ENCODE results near the gene PRICKLE4. TPM values are rescaled to one million over a fixed set of nuclear protein-coding genes. Genes with fewer than 3 reads are reported as not detected.

The PRICKLE4 gene
- total and polyA plus RNA-seq, 2 of the 13 experiments (the other 11 are each of a cell fraction or from before 2014, with no cell fraction given): 0.92 to 1.2 TPM

DNA sequence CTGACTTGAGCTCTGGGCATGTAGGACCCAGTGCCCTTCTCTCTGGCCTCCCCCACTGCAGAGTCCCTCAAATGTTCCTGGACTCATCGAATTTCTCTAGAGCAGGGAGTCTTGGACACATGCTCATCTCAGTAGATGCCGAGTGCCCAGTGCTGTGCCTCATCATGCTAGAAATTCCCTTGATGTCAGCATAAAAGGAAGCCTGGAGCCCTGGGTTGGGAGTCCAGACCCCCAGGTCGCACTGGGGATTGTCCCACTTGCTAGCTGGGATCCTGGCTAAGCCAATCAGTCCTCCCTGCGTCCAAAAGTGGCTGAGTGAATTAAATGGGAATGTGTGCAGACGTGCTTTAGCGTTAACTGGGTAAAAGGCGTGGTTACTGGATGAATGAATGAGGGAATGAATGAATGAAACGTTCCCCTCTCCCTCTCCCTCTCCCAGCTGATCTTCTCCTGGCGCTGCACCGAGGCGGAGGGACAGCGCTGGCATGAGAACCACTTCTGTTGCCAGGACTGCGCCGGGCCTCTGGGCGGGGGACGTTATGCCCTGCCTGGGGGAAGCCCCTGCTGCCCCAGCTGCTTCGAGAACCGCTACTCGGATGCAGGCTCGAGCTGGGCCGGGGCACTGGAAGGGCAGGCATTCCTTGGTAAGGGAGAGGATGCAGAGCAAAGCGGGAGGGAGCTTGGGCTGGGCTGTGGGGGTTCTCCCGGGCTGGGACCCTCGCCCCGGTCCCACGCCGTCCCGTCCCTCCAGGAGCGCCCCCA is 5.3 kb downstream of the PRICKLE4 start (continued):
- TF ChIP-seq, protein P1, sequence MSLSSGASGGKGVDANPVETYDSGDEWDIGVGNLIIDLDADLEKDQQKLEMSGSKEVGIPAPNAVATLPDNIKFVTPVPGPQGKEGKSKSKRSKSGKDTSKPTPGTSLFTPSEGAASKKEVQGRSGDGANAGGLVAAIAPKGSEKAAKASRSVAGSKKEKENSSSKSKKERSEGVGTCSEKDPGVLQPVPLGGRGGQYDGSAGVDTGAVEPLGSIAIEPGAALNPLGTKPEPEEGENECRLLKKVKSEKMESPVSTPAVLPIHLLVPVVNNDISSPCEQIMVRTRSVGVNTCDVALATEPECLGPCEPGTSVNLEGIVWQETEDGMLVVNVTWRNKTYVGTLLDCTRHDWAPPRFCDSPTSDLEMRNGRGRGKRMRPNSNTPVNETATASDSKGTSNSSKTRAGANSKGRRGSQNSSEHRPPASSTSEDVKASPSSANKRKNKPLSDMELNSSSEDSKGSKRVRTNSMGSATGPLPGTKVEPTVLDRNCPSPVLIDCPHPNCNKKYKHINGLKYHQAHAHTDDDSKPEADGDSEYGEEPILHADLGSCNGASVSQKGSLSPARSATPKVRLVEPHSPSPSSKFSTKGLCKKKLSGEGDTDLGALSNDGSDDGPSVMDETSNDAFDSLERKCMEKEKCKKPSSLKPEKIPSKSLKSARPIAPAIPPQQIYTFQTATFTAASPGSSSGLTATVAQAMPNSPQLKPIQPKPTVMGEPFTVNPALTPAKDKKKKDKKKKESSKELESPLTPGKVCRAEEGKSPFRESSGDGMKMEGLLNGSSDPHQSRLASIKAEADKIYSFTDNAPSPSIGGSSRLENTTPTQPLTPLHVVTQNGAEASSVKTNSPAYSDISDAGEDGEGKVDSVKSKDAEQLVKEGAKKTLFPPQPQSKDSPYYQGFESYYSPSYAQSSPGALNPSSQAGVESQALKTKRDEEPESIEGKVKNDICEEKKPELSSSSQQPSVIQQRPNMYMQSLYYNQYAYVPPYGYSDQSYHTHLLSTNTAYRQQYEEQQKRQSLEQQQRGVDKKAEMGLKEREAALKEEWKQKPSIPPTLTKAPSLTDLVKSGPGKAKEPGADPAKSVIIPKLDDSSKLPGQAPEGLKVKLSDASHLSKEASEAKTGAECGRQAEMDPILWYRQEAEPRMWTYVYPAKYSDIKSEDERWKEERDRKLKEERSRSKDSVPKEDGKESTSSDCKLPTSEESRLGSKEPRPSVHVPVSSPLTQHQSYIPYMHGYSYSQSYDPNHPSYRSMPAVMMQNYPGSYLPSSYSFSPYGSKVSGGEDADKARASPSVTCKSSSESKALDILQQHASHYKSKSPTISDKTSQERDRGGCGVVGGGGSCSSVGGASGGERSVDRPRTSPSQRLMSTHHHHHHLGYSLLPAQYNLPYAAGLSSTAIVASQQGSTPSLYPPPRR (CRISPR knock-in tag; IDR thresholded peaks at IDR 0.05; ENCODE audit: borderline replicate concordance): no peak
- TF ChIP-seq ZZZ3 (CRISPR knock-in tag; IDR thresholded peaks at IDR 0.05; ENCODE audit: borderline replicate concordance) (no peak), ZSCAN30 (CRISPR knock-in tag; IDR thresholded peaks at IDR 0.05) (no peak), TEAD3 (CRISPR knock-in tag; optimal IDR thresholded peaks at IDR 0.05; ENCODE audit: borderline replicate concordance) (no peak), PPARG (CRISPR knock-in tag; conservative IDR thresholded peaks at IDR 0.05) (no peak), KDM3A (CRISPR knock-in tag; IDR thresholded peaks at IDR 0.05; ENCODE audit: low read depth) (no peak), ZSCAN21 (CRISPR knock-in tag; IDR thresholded peaks at IDR 0.05; ENCODE audit: borderline replicate concordance) (no peak), TAF1 (CRISPR knock-in tag; IDR thresholded peaks at IDR 0.05) (no peak), ZNF747 (CRISPR knock-in tag; IDR thresholded peaks at IDR 0.05; ENCODE audit: borderline replicate concordance) (no peak), ZNF343 (CRISPR knock-in tag; IDR thresholded peaks at IDR 0.05) (no peak), ZNF17 (CRISPR knock-in tag; IDR thresholded peaks at IDR 0.05) (no peak), ZNF30 (CRISPR knock-in tag; IDR thresholded peaks at IDR 0.05) (no peak), STAT5B (CRISPR knock-in tag; IDR thresholded peaks at IDR 0.05) (no peak), ZBTB42 (CRISPR knock-in tag; IDR thresholded peaks at IDR 0.05) (peak; percentile 11; the same call in 1 of the 2 replicates), SP5 (CRISPR knock-in tag; IDR thresholded peaks at IDR 0.05; ENCODE audit: borderline replicate concordance, low read depth) (no peak), ZNF337 (CRISPR knock-in tag; IDR thresholded peaks at IDR 0.05; ENCODE audit: borderline replicate concordance, low read depth) (no peak), SUZ12 (IDR thresholded peaks at IDR 0.05; ENCODE audit: low read depth, low read length) (no peak)
- TF ChIP-seq, protein P2, sequence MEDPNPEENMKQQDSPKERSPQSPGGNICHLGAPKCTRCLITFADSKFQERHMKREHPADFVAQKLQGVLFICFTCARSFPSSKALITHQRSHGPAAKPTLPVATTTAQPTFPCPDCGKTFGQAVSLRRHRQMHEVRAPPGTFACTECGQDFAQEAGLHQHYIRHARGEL (CRISPR knock-in tag; IDR thresholded peaks at IDR 0.05): 0 out of 2 replicates have a peak, but pooled peaks have one; percentile 64
- TF ChIP-seq, protein P3, sequence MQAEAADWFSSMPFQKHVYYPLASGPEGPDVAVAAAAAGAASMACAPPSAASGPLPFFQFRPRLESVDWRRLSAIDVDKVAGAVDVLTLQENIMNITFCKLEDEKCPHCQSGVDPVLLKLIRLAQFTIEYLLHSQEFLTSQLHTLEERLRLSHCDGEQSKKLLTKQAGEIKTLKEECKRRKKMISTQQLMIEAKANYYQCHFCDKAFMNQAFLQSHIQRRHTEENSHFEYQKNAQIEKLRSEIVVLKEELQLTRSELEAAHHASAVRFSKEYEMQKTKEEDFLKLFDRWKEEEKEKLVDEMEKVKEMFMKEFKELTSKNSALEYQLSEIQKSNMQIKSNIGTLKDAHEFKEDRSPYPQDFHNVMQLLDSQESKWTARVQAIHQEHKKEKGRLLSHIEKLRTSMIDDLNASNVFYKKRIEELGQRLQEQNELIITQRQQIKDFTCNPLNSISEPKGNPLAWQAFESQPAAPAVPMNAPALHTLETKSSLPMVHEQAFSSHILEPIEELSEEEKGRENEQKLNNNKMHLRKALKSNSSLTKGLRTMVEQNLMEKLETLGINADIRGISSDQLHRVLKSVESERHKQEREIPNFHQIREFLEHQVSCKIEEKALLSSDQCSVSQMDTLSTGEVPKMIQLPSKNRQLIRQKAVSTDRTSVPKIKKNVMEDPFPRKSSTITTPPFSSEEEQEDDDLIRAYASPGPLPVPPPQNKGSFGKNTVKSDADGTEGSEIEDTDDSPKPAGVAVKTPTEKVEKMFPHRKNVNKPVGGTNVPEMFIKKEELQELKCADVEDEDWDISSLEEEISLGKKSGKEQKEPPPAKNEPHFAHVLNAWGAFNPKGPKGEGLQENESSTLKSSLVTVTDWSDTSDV (CRISPR knock-in tag; IDR thresholded peaks at IDR 0.05): peak; percentile 48; the same call in 1 of the 2 replicates
- TF ChIP-seq, protein P4, sequence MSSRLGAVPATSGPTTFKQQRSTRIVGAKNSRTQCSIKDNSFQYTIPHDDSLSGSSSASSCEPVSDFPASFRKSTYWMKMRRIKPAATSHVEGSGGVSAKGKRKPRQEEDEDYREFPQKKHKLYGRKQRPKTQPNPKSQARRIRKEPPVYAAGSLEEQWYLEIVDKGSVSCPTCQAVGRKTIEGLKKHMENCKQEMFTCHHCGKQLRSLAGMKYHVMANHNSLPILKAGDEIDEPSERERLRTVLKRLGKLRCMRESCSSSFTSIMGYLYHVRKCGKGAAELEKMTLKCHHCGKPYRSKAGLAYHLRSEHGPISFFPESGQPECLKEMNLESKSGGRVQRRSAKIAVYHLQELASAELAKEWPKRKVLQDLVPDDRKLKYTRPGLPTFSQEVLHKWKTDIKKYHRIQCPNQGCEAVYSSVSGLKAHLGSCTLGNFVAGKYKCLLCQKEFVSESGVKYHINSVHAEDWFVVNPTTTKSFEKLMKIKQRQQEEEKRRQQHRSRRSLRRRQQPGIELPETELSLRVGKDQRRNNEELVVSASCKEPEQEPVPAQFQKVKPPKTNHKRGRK (CRISPR knock-in tag; IDR thresholded peaks at IDR 0.05): no peak

Data from HepG2 (cell line).